ENCODE data around the gene TRIM29.

DNA sequence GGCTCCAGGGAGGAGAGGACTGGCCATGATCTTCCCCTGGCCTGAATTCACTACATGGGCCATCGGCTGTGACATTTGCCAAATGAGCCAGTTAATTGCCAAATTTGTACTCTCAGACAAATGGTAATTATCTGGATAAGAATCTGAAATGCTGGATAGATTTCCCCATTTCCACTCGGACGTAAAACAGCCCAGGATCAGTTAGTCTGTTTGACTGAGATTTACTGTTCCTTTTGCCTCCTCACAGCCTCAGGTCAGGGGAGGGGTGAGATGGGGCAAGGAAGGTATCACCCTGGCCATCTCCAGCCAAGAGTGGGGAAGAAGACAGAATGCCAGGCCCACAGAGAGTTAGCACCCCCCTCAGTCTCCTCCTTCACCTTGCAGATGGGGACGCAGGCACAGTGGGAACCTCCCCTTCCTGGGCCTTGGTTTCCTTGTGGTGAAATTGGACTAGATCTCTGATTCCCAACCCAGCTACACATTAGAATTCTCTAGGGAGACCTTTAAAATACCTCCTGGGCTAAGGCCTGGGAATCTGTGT is 5.2 kb downstream of the TRIM29 start:
- TF ChIP-seq CTCF (IDR thresholded peaks at IDR 0.05) (no peak), POLR2A (IDR thresholded peaks at IDR 0.05) (no peak)
